ENCODE data around the gene AXL. TPM values are rescaled to one million over a fixed set of nuclear protein-coding genes. Genes with fewer than 3 reads are reported as not detected.

AXL gene
- total and polyA plus RNA-seq, 2 donors (not counting 3 experiments of a cell fraction or from before 2014, with no cell fraction given), result 86.9 to 172 TPM

- POLR2A ChIA-PET, result no interaction called here
- Histone ChIP-seq H3K4me2 (ENCODE audit: insufficient read depth, low read length) (no peak overlapping the region), H3K9me1 (replicated peaks; ENCODE audit: control insufficient read depth, extremely low read depth, insufficient read depth, low read length) (no peaks in the 10 kb centered on the region), H2AFZ (ENCODE audit: low read depth, low read length) (no peak overlapping the region), H3K27ac (ENCODE audit: insufficient read depth, low read depth, low read length) (peak overlapping the region; percentile 45), H3K4me1 (ENCODE audit: control insufficient read depth, extremely low read depth, insufficient read depth, low read length) (no peaks in the 10 kb centered on the region), H3K9ac (replicated peaks; ENCODE audit: extremely low read depth, insufficient read depth, low read length) (no peak overlapping the region), H4K20me1 (replicated peaks; ENCODE audit: control insufficient read depth, extremely low read depth, insufficient read depth, low read length) (no peaks in the 10 kb centered on the region), H3K79me2 (ENCODE audit: control insufficient read depth, insufficient read depth, low read length) (peaks cover 4% of the 10 kb centered on the region), H3K4me3 (replicated peaks in 1 of 3; ENCODE audit: insufficient read depth in 1 of 3, low read depth in 1 of 3, low read length in 3 of 3) (no peak overlapping the region), H3K36me3 (ENCODE audit: control insufficient read depth in 2 of 2, extremely low read depth in 1 of 2, insufficient read depth in 2 of 2, low read length in 2 of 2) (peaks cover 55 to 79% of the 10 kb centered on the region in 2 experiments), H3K27me3 (ENCODE audit: control insufficient read depth in 2 of 2, insufficient read depth in 2 of 2, low read length in 2 of 2) (no peaks in the 10 kb centered on the region), H3K9me3 (replicated peaks; ENCODE audit: control insufficient read depth, insufficient read depth, low read length) (no peaks in the 10 kb centered on the region)
- dilution Hi-C loops (cut with MboI; ENCODE audit: extremely low pct_ligation_motif_present, low sequenced_read_pairs), result no loop called here
- BruUV-seq (replicated peaks), result no TSS peak
- TF ChIP-seq, protein P1, sequence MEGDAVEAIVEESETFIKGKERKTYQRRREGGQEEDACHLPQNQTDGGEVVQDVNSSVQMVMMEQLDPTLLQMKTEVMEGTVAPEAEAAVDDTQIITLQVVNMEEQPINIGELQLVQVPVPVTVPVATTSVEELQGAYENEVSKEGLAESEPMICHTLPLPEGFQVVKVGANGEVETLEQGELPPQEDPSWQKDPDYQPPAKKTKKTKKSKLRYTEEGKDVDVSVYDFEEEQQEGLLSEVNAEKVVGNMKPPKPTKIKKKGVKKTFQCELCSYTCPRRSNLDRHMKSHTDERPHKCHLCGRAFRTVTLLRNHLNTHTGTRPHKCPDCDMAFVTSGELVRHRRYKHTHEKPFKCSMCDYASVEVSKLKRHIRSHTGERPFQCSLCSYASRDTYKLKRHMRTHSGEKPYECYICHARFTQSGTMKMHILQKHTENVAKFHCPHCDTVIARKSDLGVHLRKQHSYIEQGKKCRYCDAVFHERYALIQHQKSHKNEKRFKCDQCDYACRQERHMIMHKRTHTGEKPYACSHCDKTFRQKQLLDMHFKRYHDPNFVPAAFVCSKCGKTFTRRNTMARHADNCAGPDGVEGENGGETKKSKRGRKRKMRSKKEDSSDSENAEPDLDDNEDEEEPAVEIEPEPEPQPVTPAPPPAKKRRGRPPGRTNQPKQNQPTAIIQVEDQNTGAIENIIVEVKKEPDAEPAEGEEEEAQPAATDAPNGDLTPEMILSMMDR (IDR thresholded peaks at IDR 0.05; ENCODE audit: extremely low read depth in 1 of 2, insufficient read depth in 1 of 2, low read depth in 1 of 2, low read length in 2 of 2), result no peak
- no peak for TF ChIP-seq POLR2AphosphoS5 (IDR thresholded peaks at IDR 0.05; ENCODE audit: insufficient read depth, low read depth, low read length)
- TF ChIP-seq EZH2 (IDR thresholded peaks at IDR 0.05; ENCODE audit: borderline replicate concordance, low read depth, low read length, severe bottlenecking), result no peak
- no peak for TF ChIP-seq MAX (IDR thresholded peaks at IDR 0.05; ENCODE audit: insufficient read depth, insufficient read length)
- TF ChIP-seq GATA2 (IDR thresholded peaks at IDR 0.05; ENCODE audit: insufficient read depth, insufficient read length, low read depth, low read length), result no peak
- intact Hi-C loops (cut with micrococcal nuclease), result no loop called here
- no peak for FAIRE-seq
- DNase-seq (ENCODE audit: low read depth, low spot score), result peak; percentile 59
- CTCF ChIA-PET, result interaction anchor here (1.6 to 3.7 kb wide), 2 partner anchors 10 to 94 kb away, joined by 5 to 20 read pairs; partner anchors contain the start of gene CCDC97
These were observed 79.4 kb downstream of the AXL start for GRCh38 chr19:41298348-41298964.

Measured in endothelial cell of umbilical vein (primary cell).